WTC11 (cell line): ENCODE results near the gene THBS2.

Experiments
- ATF3 ChIP-seq: sonication (generic); formaldehyde crosslinking; conservative IDR thresholded peaks from 2 replicates; pipeline ENCODE4 v1.8.1; 2022; ENCODE audit warnings: mild to moderate bottlenecking, missing genetic modification reagents
- ATF6 ChIP-seq: sonication (generic); formaldehyde crosslinking; IDR thresholded peaks from 2 replicates; pipeline ENCODE4 v1.8.1; 2023; ENCODE audit warnings: mild to moderate bottlenecking, missing genetic modification reagents
- CREB1 ChIP-seq: sonication (generic); formaldehyde crosslinking; IDR thresholded peaks from 2 replicates; pipeline ENCODE4 v1.8.0; 2023; ENCODE audit warnings: mild to moderate bottlenecking, missing genetic modification reagents
- CTCF ChIP-seq: fragments of 200-600 bp; IDR thresholded peaks from 2 replicates; pipeline ENCODE4 v1.8.0; 2022; ENCODE audit warnings: antibody characterized with exemption
- E2F4 ChIP-seq: sonication (generic); formaldehyde crosslinking; IDR thresholded peaks from 2 replicates; pipeline ENCODE4 v1.8.1; 2022; ENCODE audit warnings: low read depth, mild to moderate bottlenecking, moderate library complexity, missing genetic modification reagents, borderline replicate concordance
- JUN ChIP-seq: sonication (generic); formaldehyde crosslinking; IDR thresholded peaks from 2 replicates; pipeline ENCODE4 v1.8.0; 2023; ENCODE audit warnings: mild to moderate bottlenecking, missing genetic modification reagents
- SP1 ChIP-seq: sonication (generic); formaldehyde crosslinking; conservative IDR thresholded peaks from 2 replicates; pipeline ENCODE4 v1.8.1; 2022; ENCODE audit warnings: missing genetic modification reagents
- ZNF232 ChIP-seq: sonication (generic); formaldehyde crosslinking; IDR thresholded peaks from 2 replicates; pipeline ENCODE4 v1.8.0; 2022; ENCODE audit warnings: mild to moderate bottlenecking, missing genetic modification reagents
- ZNF671 ChIP-seq: fragments of 250-450 bp; sonication (Bioruptor Pico); IDR thresholded peaks from 2 replicates; pipeline ENCODE4 v1.8.0; 2021; ENCODE audit warnings: mild to moderate bottlenecking

- TF ChIP-seq ATF3 (CRISPR knock-in tag): no peak
- no peak for TF ChIP-seq SP1 (CRISPR knock-in tag)
- TF ChIP-seq CTCF: no peak
- TF ChIP-seq CREB1 (CRISPR knock-in tag): no peak
- TF ChIP-seq JUN (CRISPR knock-in tag): no peak
- TF ChIP-seq E2F4 (CRISPR knock-in tag): no peak
- TF ChIP-seq ZNF671 (CRISPR knock-in tag): no peak
- no peak for TF ChIP-seq ZNF232 (CRISPR knock-in tag)
- TF ChIP-seq ATF6 (CRISPR knock-in tag): no peak
Measured at GRCh38 chr6:169169375-169169774, 84.3 kb downstream of the THBS2 start.
